HL-60 (cell line): Measurements from ENCODE around the gene ZBTB6.
"Not testable (repeated sequence)": the region's sequence is repeated elsewhere in the genome, so short reads cannot be mapped to it uniquely, and the experiment has no call there.

Source experiments
- DNase-seq, 2 experiments: peaks; one replicate each; pipeline ENCODE4 v3.0.0-alpha.2; 2010 to 2020; ENCODE audit warnings: low read depth in 1 of 2, low spot score in 1 of 2
- H3K27ac ChIP-seq: fragments of 250-450 bp; sonication (Bioruptor Pico); replicated peaks from 2 replicates; pipeline ENCODE4 v1.5.1; 2020; ENCODE audit warnings: mild to moderate bottlenecking, moderate library complexity
- H3K27me3 ChIP-seq: fragments of 250-450 bp; sonication (Bioruptor Pico); 2 replicates; pipeline ENCODE4 v1.5.1; 2021; ENCODE audit warnings: mild to moderate bottlenecking, moderate library complexity; ENCODE audit not compliant: insufficient read depth, poor library complexity, severe bottlenecking
- H3K4me3 ChIP-seq: replicated peaks from 2 replicates; pipeline ENCODE4 v1.5.1; 2011; ENCODE audit warnings: mild to moderate bottlenecking, control low read depth, low read length; ENCODE audit not compliant: insufficient read depth
- GABPA ChIP-seq: IDR thresholded peaks from 2 replicates; pipeline ENCODE4 v1.6.1; 2012; ENCODE audit warnings: low read depth
- POLR2AphosphoS5 ChIP-seq: IDR thresholded peaks from 2 replicates; pipeline ENCODE4 v1.6.1; 2012; ENCODE audit warnings: low read depth
- REST ChIP-seq: IDR thresholded peaks from 2 replicates; pipeline ENCODE4 v1.6.1; 2012; ENCODE audit warnings: low read depth; ENCODE audit not compliant: insufficient replicate concordance
- SPI1 ChIP-seq: IDR thresholded peaks from 2 replicates; pipeline ENCODE4 v1.6.1; 2012; ENCODE audit warnings: low read depth, mild to moderate bottlenecking, borderline replicate concordance
- TF ChIP-seq, protein P1 (sequence below): IDR thresholded peaks from one replicate; pipeline ENCODE4 v1.5.1; 2011; ENCODE audit warnings: low read length, control low read depth, inconsistent platforms; ENCODE audit not compliant: insufficient read depth

ZBTB6 gene

DNA sequence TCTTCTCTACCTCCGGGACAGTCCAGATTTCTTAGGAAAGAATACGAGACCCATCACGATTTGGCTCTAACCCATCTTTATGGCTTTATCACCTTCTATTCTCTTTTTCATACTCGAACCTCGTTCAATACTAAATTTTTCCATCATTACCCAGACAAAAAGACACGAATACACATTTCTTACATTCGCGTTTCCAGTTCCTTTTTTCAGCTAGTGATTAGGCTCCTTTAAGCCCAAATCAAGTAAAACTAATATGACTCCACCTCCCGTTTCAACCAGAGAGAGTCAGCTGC, 506 bp downstream of the ZBTB6 start:
- DNase-seq: no peak
- H3K27me3 ChIP-seq: no peaks in the 10 kb centered on the region
- H3K4me3 ChIP-seq: peak overlapping the region; percentile 90
- TF ChIP-seq REST (no peak), SPI1 (peak; percentile 63; the same call in 1 of the 2 replicates), POLR2AphosphoS5 (no peak), GABPA (no peak)
- TF ChIP-seq, protein P1, sequence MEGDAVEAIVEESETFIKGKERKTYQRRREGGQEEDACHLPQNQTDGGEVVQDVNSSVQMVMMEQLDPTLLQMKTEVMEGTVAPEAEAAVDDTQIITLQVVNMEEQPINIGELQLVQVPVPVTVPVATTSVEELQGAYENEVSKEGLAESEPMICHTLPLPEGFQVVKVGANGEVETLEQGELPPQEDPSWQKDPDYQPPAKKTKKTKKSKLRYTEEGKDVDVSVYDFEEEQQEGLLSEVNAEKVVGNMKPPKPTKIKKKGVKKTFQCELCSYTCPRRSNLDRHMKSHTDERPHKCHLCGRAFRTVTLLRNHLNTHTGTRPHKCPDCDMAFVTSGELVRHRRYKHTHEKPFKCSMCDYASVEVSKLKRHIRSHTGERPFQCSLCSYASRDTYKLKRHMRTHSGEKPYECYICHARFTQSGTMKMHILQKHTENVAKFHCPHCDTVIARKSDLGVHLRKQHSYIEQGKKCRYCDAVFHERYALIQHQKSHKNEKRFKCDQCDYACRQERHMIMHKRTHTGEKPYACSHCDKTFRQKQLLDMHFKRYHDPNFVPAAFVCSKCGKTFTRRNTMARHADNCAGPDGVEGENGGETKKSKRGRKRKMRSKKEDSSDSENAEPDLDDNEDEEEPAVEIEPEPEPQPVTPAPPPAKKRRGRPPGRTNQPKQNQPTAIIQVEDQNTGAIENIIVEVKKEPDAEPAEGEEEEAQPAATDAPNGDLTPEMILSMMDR: no peak
- H3K27ac ChIP-seq: peak overlapping the region; percentile 74

- not testable (repeated sequence) for H3K27me3 ChIP-seq, H3K4me3 ChIP-seq, DNase-seq, H3K27ac ChIP-seq
These were observed 7.0 kb downstream of the ZBTB6 start for GRCh38 chr9:122906122-122906521.

DNA sequence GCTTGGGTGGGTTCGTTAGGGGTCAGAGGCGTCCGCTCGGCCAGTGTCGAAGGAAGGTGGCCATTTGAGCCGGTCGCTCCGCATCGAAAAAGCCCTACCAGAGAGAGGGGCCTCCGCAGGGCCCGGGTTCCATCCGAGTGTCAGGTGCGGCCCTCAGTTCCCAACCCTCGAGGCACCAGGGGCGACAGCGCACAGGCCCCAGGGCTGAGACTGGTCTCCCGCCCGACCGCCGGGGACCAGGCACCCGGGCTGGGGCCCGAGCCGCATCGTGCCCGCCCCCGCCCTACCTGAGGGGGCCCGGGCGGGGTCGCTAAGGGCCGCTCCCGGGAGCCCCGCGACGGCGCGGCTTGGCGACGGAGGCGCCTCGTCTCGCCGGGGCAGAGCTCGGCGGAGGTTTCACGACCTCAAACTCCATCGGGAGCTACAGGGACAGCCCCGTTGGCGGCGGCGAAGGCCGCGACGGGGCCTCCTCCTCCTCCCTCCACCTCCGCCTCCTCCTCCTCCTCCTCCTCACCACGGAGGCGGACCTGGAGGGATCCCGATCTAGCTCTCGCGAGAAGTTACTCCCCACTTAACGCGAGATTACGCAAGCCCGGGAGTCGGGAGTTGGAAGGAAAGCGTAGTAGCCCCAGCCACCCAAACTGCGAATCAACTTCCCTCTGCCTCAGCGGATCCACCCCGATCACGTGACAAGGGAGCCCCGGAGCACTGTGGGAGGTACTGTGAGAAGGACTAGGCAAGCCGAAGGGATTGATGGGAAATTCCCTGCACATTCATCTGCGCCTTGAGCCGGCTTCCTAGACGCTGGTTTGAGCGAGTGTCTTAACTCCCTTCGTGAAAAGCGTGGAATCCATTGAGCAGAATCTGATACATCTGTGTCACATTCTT, 8.1 kb downstream of the ZBTB6 start, which contains the start of gene RC3H2:
Gene RC3H2 (minus strand): TSS at position 537 of the 888 bp plus-strand sequence. CDS start 7,850 bp downstream, outside the sequence.
- Histone ChIP-seq H3K27ac (peak within 1 kb of the TSS; percentile 84), H3K4me3 (peak within 1 kb of the TSS; percentile 83), H3K27me3 (no peaks in the 10 kb centered on the region)
- no peak for TF ChIP-seq GABPA
- TF ChIP-seq REST: peak; percentile 42
- peak; percentile 92 for TF ChIP-seq POLR2AphosphoS5
- DNase-seq: peak; percentile 100

GRCh38 chr9:122904466-122904822, 8.7 kb downstream of the ZBTB6 start:
- no peak for TF ChIP-seq POLR2AphosphoS5
- TF ChIP-seq, protein P1: no peak

GRCh38 chr9:122900791-122901190, 12.3 kb downstream of the ZBTB6 start:
- no peak for DNase-seq
- TF ChIP-seq SPI1 (peak; percentile 38; the same call in 1 of the 2 replicates), POLR2AphosphoS5 (no peak), GABPA (no peak), REST (no peak)
- TF ChIP-seq, protein P1: no peak
- H3K27ac ChIP-seq: peak overlapping the region; percentile 12
- H3K4me3 ChIP-seq: no peak overlapping the region
- no peaks in the 10 kb centered on the region for H3K27me3 ChIP-seq

More at GRCh38 chr9:122904466-122904822, 8.7 kb downstream of the ZBTB6 start:
- Histone ChIP-seq H3K4me3 (peak overlapping the region; percentile 83), H3K27me3 (no peaks in the 10 kb centered on the region), H3K27ac (peak overlapping the region; percentile 84)
- peak in 1 of 2 experiments; percentile 31 for DNase-seq
